Esophagus mucosa (tissue), 1 donor: ENCODE data around the gene TMEM53. TPM values are rescaled to one million over a fixed set of nuclear protein-coding genes. Genes with fewer than 3 reads are reported as not detected.
"Not testable (repeated sequence)": the region's sequence is repeated elsewhere in the genome, so short reads cannot be mapped to it uniquely, and the experiment has no call there.

ENCODE experiments used
- ATAC-seq: fragments of 200-7000 bp; cut with Tn5 transposase; one replicate; pipeline ENCODE4 v1.9.1; 2020
- total RNA-seq: library from RNA; stranded (reverse); gene quantifications from one replicate; pipeline ENCODE4 v1.2.4, GENCODE V29; 2023
- donor health status: DM: yes; HTN: yes; CAD: no.

Gene TMEM53
- total RNA-seq, 1 donor from 2014 or later, result 4.4 TPM

- no peak for ATAC-seq
Measured at GRCh38 chr1:44672254-44672955, 1.9 kb downstream of the TMEM53 start.

- no peak for ATAC-seq
Measured at GRCh38 chr1:44670751-44671640, 3.3 kb downstream of the TMEM53 start.

- ATAC-seq, result not testable (repeated sequence)
Measured at GRCh38 chr1:44666719-44667118, 7.6 kb downstream of the TMEM53 start.

- ATAC-seq, result no peak
Measured at GRCh38 chr1:44664730-44665370, 9.4 kb downstream of the TMEM53 start.

GRCh38 chr1:44663417-44663816 is 10.9 kb downstream of the TMEM53 start:
- no peak for ATAC-seq

GRCh38 chr1:44662683-44663030 is 11.6 kb downstream of the TMEM53 start:
- ATAC-seq, result no peak

GRCh38 chr1:44661781-44662682 is 12.2 kb downstream of the TMEM53 start:
- no peak for ATAC-seq

- ATAC-seq, result no peak
Measured at GRCh38 chr1:44660176-44660575, 14.1 kb downstream of the TMEM53 start.

- no peak for ATAC-seq
Measured at GRCh38 chr1:44659566-44659965, 14.7 kb downstream of the TMEM53 start.

- ATAC-seq, result peak; percentile 31
Measured at GRCh38 chr1:44655609-44656008, 18.7 kb downstream of the TMEM53 start.

- no peak for ATAC-seq
Measured at GRCh38 chr1:44654621-44655187, 19.6 kb downstream of the TMEM53 start.

GRCh38 chr1:44653107-44653964 is 20.9 kb downstream of the TMEM53 start:
- ATAC-seq, result no peak

- ATAC-seq, result peak; percentile 85
Measured at GRCh38 chr1:44652445-44653106, 21.7 kb downstream of the TMEM53 start.

GRCh38 chr1:44651069-44651468 is 23.2 kb downstream of the TMEM53 start:
- no peak for ATAC-seq

- no peak for ATAC-seq
Measured at GRCh38 chr1:44650159-44650831, 24.0 kb downstream of the TMEM53 start.

- no peak for ATAC-seq
Measured at GRCh38 chr1:44649788-44650158, 24.5 kb downstream of the TMEM53 start.

GRCh38 chr1:44648529-44649250 is 25.6 kb downstream of the TMEM53 start:
- ATAC-seq, result no peak

- ATAC-seq, result no peak
Measured at GRCh38 chr1:44647896-44648295, 26.4 kb downstream of the TMEM53 start.
